HepG2 (cell line): ENCODE data around the gene CTSA. TPM values are rescaled to one million over a fixed set of nuclear protein-coding genes. Genes with fewer than 3 reads are reported as not detected.

ENCODE experiments used
- AKNA ChIP-seq: sonication (generic); formaldehyde crosslinking; IDR thresholded peaks from 2 replicates; pipeline ENCODE4 v1.4.0; 2020; ENCODE audit warnings: missing genetic modification reagents, borderline replicate concordance
- ARNT2 ChIP-seq: sonication (generic); formaldehyde crosslinking; IDR thresholded peaks from 2 replicates; pipeline ENCODE4 v1.8.0; 2022; ENCODE audit warnings: mild to moderate bottlenecking, low read depth, missing genetic modification reagents, moderate library complexity
- ELF3 ChIP-seq: IDR thresholded peaks from 2 replicates; pipeline ENCODE4 v1.6.1; 2016; ENCODE audit warnings: missing genetic modification reagents, missing compliant biosample characterization
- FOXM1 ChIP-seq: sonication (generic); formaldehyde crosslinking; IDR thresholded peaks from 2 replicates; pipeline ENCODE4 v1.5.0; 2020; ENCODE audit warnings: missing genetic modification reagents
- ISL2 ChIP-seq: sonication (generic); formaldehyde crosslinking; IDR thresholded peaks from 2 replicates; pipeline ENCODE4 v1.5.0; 2020; ENCODE audit warnings: missing genetic modification reagents
- LRRFIP1 ChIP-seq: sonication (generic); formaldehyde crosslinking; conservative IDR thresholded peaks from 2 replicates; pipeline ENCODE4 v1.4.0; 2020; ENCODE audit warnings: missing genetic modification reagents
- POGK ChIP-seq: sonication (generic); formaldehyde crosslinking; conservative IDR thresholded peaks from 2 replicates; pipeline ENCODE4 v1.8.0; 2022; ENCODE audit warnings: mild to moderate bottlenecking, moderate library complexity, missing genetic modification reagents
- RARG ChIP-seq: sonication (generic); formaldehyde crosslinking; IDR thresholded peaks from 2 replicates; pipeline ENCODE4 v1.4.0; 2020; ENCODE audit warnings: low read depth, mild to moderate bottlenecking, missing genetic modification reagents
- RBM39 ChIP-seq: fragments of 200-400 bp; formaldehyde crosslinking; IDR thresholded peaks from one replicate; pipeline ENCODE4 v1.6.1; 2018; ENCODE audit warnings: antibody characterized with exemption, mild to moderate bottlenecking, low read depth, low read length; ENCODE audit not compliant: poor library complexity, severe bottlenecking
- SAP130 ChIP-seq: IDR thresholded peaks from 2 replicates; pipeline ENCODE4 v1.6.1; 2016; ENCODE audit warnings: low read depth
- TCF7L2 ChIP-seq: IDR thresholded peaks from 2 replicates; pipeline ENCODE4 v1.6.1; 2011; ENCODE audit warnings: mild to moderate bottlenecking, low read depth, low read length, moderate library complexity
- TFE3 ChIP-seq: IDR thresholded peaks from 2 replicates; pipeline ENCODE4 v1.6.1; 2016
- TOE1 ChIP-seq: sonication (generic); formaldehyde crosslinking; IDR thresholded peaks from 2 replicates; pipeline ENCODE4 v1.4.0; 2020; ENCODE audit warnings: mild to moderate bottlenecking, missing genetic modification reagents
- ZC3H13 ChIP-seq: sonication (generic); formaldehyde crosslinking; IDR thresholded peaks from 2 replicates; pipeline ENCODE4 v1.8.1; 2023; ENCODE audit warnings: mild to moderate bottlenecking, missing genetic modification reagents, moderate library complexity
- ZNF34 ChIP-seq: sonication (generic); formaldehyde crosslinking; IDR thresholded peaks from 2 replicates; pipeline ENCODE4 v1.4.0; 2020; ENCODE audit warnings: mild to moderate bottlenecking, missing genetic modification reagents, borderline replicate concordance
- ZNF639 ChIP-seq: conservative IDR thresholded peaks from 2 replicates; pipeline ENCODE4 v1.6.1; 2018; ENCODE audit warnings: missing genetic modification reagents
- polyA plus RNA-seq, 8 experiments: library from polyadenylated mRNA; depleted of rRNA in 3 of 8; stranded (reverse) in 7 of 8; unstranded in 1 of 8; fragments of >200 nt; fragmentation: Illumina TruSeq in 4 of 8; extraction: Trizol in 4 of 8; gene quantifications; 2 replicates each; pipeline versions ENCODE4 v1.2.1 to v1.2.3, GENCODE V29; 2011 to 2016; ENCODE audit warnings: low read depth in 4 of 8, missing spikeins in 1 of 8, mixed read lengths in 1 of 8; ENCODE audit not compliant: insufficient read depth in 1 of 8
- total RNA-seq, 5 experiments: library from RNA; depleted of rRNA; stranded (reverse); fragments of >200 nt; fragmentation: Illumina TruSeq; extraction: Trizol; gene quantifications; 2 replicates each; pipeline ENCODE4 v1.2.3, GENCODE V29; 2016; ENCODE audit warnings: low read depth in 1 of 5

CTSA gene
- total and polyA plus RNA-seq, 2 of the 13 experiments (the other 11 are each of a cell fraction or from before 2014, with no cell fraction given): 202 to 231 TPM

- TF ChIP-seq POGK: 0 out of 2 replicates have a peak, but pooled peaks have one; percentile 24
- no peak for TF ChIP-seq ZNF34 (CRISPR knock-in tag)
- TF ChIP-seq ISL2 (CRISPR knock-in tag): 0 out of 2 replicates have a peak, but pooled peaks have one; percentile 5
- TF ChIP-seq ARNT2: no peak; the same call in 1 of the 2 replicates
- no peak for TF ChIP-seq TCF7L2
- no peak for TF ChIP-seq ZC3H13
- no peak for TF ChIP-seq FOXM1 (CRISPR knock-in tag)
- no peak; the same call in 1 of the 2 replicates for TF ChIP-seq SAP130
- no peak for TF ChIP-seq TOE1
- no peak for TF ChIP-seq ELF3
- no peak for TF ChIP-seq LRRFIP1 (CRISPR knock-in tag)
- TF ChIP-seq RARG: no peak
- no peak for TF ChIP-seq TFE3 (CRISPR knock-in tag)
- TF ChIP-seq ZNF639: no peak
- 0 out of 2 replicates have a peak, but pooled peaks have one; percentile 54 for TF ChIP-seq AKNA (CRISPR knock-in tag)
- no peak for TF ChIP-seq RBM39
Observed at GRCh38 chr20:45925821-45926506, 34.8 kb downstream of the CTSA start (continued).
